Measurements from ENCODE around the gene RNU5D-1. TPM values are rescaled to one million over a fixed set of nuclear protein-coding genes. Genes with fewer than 3 reads are reported as not detected.
A peak's percentile ranks its signal among the peaks of the same experiment; 100 is the strongest.
"Not testable (repeated sequence)": the region's sequence is repeated elsewhere in the genome, so short reads cannot be mapped to it uniquely, and the experiment has no call there.

RNU5D-1 gene
- total RNA-seq, 1 donor: not detected

DNA sequence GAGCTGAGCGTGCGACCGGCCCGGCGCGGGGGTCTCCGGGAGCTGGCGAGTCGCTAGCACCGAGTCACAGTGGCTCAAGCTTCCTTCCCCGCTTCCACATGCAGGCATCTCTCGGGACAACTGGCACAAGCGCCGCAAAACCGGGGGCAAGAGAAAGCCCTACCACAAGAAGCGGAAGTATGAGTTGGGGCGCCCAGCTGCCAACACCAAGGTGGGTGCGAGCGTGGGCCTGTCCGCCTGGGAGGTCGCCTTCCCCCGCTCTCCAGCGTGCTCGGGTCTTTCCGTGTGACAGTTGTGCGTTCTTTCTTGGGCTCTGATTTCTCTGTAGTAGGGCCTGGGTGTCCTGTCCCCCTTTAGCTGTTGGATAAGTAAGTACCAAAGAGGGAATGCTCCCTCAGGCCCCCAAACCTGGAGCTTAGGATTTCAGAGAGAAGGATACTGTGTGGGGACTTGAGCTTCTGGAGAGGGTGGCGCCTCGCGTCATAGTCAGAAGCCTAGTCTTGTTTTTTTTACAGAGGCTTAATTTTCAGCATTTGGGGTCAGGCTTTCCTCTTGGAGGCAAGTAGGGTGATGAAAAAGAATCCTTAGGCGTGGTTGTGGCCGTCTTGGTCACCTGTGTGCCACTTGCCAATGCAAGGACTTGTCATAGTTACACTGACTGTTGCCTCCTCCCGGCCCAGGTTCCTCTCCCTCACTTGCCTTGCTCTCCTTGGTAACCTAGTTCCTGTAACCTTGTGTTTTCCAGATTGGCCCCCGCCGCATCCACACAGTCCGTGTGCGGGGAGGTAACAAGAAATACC, 45.2 kb upstream of the RNU5D-1 start:
- H3K4me3 ChIP-seq (ENCODE audit: low read depth, low read length): peak overlapping the region; percentile 95
- peak; percentile 27 for DNase-seq (ENCODE audit: low read depth)
- TF ChIP-seq, protein P1, sequence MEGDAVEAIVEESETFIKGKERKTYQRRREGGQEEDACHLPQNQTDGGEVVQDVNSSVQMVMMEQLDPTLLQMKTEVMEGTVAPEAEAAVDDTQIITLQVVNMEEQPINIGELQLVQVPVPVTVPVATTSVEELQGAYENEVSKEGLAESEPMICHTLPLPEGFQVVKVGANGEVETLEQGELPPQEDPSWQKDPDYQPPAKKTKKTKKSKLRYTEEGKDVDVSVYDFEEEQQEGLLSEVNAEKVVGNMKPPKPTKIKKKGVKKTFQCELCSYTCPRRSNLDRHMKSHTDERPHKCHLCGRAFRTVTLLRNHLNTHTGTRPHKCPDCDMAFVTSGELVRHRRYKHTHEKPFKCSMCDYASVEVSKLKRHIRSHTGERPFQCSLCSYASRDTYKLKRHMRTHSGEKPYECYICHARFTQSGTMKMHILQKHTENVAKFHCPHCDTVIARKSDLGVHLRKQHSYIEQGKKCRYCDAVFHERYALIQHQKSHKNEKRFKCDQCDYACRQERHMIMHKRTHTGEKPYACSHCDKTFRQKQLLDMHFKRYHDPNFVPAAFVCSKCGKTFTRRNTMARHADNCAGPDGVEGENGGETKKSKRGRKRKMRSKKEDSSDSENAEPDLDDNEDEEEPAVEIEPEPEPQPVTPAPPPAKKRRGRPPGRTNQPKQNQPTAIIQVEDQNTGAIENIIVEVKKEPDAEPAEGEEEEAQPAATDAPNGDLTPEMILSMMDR (IDR thresholded peaks at IDR 0.05; ENCODE audit: insufficient read depth, low read depth, low read length): no peak

DNA sequence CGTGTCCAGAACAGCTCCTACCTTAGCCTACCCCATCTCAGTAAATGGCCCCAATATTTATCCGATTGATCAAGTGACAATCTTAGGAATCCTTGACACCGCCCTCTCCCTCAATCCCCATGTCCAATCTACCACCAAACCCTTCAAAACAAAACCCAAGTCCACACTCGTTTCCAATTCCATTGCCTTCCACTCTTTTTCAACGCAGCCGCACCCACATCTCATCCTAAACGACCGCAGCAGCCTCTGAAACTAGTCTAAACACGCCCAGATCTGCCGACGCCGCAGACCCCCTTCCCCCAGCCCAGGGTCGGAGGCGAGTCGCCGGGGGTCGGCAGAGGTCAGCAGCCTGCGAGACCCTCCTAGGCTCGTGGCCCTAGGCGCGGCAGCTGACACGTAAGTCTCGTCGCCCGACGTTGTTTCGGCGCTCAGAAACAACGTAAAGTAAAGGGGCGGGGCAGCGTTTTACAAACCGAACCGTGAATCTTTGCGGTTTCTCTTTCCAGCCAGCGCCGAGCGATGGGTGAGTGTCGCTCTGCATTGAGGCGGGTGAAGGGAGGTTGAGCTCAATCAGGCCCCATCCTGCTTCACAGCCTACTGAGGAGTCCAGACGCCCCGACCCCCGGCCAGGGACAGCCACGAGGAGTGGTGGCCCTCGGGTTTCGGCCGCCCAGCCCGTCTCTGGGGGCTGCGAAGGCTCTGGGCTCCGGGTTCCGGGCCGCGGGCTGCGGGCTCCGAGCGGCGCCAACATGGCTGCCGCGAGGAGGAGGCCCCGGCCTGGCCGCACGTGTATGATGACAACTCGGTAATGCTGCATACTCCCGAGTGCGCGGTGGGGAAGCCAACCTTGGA, 44.3 kb upstream of the RNU5D-1 start, which contains the start of gene RPS8:
RPS8 (plus strand) TSS at position 463 of the 852 bp plus-strand sequence; CDS start at position 520, 57 bp downstream.
- peak; percentile 95 for DNase-seq (ENCODE audit: low read depth)
- TF ChIP-seq, protein P1 (IDR thresholded peaks at IDR 0.05; ENCODE audit: insufficient read depth, low read depth, low read length): no peak
- H3K4me3 ChIP-seq (ENCODE audit: low read depth, low read length): peak within 1 kb of the TSS; percentile 95

DNA sequence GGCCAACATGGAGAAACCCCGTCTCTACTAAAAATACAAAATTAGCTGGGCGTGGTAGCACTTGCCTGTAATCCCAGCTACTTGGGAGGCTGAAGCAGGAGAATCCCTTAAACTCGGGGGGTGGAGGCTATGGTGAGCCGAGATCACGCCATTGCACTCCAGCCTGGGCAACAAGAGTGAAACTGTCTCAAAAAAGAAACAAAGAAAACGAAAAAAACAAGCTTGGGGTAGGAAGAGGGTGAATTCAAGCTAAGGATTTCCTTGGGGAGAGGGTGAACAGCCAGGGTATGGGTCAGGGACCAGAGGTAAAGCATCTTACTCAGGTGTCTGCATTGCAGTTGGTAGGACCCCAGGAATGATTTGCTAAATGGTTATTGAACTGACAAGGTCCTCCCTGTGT, 35.5 kb upstream of the RNU5D-1 start:
- DNase-seq (ENCODE audit: low read depth); H3K4me3 ChIP-seq (ENCODE audit: low read depth, low read length): not testable (repeated sequence)

- no peak for DNase-seq (ENCODE audit: low read depth)
- TF ChIP-seq, protein P1 (IDR thresholded peaks at IDR 0.05; ENCODE audit: insufficient read depth, low read depth, low read length): no peak
- no peak overlapping the region for H3K4me3 ChIP-seq (ENCODE audit: low read depth, low read length)
Measured at GRCh38 chr1:44760876-44761275, 29.9 kb upstream of the RNU5D-1 start.

GRCh38 chr1:44759077-44759476, 28.1 kb upstream of the RNU5D-1 start:
- TF ChIP-seq, protein P1 (IDR thresholded peaks at IDR 0.05; ENCODE audit: insufficient read depth, low read depth, low read length): no peak
- H3K4me3 ChIP-seq (ENCODE audit: low read depth, low read length): no peak overlapping the region
- DNase-seq (ENCODE audit: low read depth): no peak

- DNase-seq (ENCODE audit: low read depth): no peak
- TF ChIP-seq, protein P1 (IDR thresholded peaks at IDR 0.05; ENCODE audit: insufficient read depth, low read depth, low read length): no peak
- no peak overlapping the region for H3K4me3 ChIP-seq (ENCODE audit: low read depth, low read length)
Measured at GRCh38 chr1:44757420-44757819, 26.4 kb upstream of the RNU5D-1 start.

GRCh38 chr1:44747878-44748277, 16.9 kb upstream of the RNU5D-1 start:
- H3K4me3 ChIP-seq (ENCODE audit: low read depth, low read length): no peak overlapping the region
- no peak for DNase-seq (ENCODE audit: low read depth)
- TF ChIP-seq, protein P1 (IDR thresholded peaks at IDR 0.05; ENCODE audit: insufficient read depth, low read depth, low read length): no peak
